Thoracic aorta (tissue), 2 donors: ENCODE data around the gene TEAD1. TPM values are rescaled to one million over a fixed set of nuclear protein-coding genes. Genes with fewer than 3 reads are reported as not detected.

ENCODE experiments used
- ATAC-seq: fragments of 150-250 bp; one replicate; pipeline ENCODE4 v1.8.0; 2017; ENCODE audit warnings: low read depth; ENCODE audit not compliant: insufficient number of reproducible peaks, low FRiP score
- DNase-seq: peaks from one replicate; pipeline ENCODE4 v3.0.0-alpha.2; 2020; ENCODE audit warnings: low spot score
- H3K27ac ChIP-seq, 2 donors: fragments of 200-600 bp; sonication (generic); 1 replicate in 1 of 2; 2 replicates in 1 of 2; pipeline ENCODE4 v1.5.1; 2016; ENCODE audit warnings: mild to moderate bottlenecking in 2 of 2, moderate library complexity in 2 of 2
- H3K27me3 ChIP-seq: fragments of 200-600 bp; sonication (generic); replicated peaks from 2 replicates; pipeline ENCODE4 v1.6.0; 2016; ENCODE audit warnings: mild to moderate bottlenecking; ENCODE audit not compliant: insufficient read depth
- H3K36me3 ChIP-seq: fragments of 200-600 bp; sonication (generic); one replicate; pipeline ENCODE4 v1.5.1; 2016
- H3K4me1 ChIP-seq, 2 donors: fragments of 200-600 bp; sonication (generic); 1 replicate in 1 of 2; 2 replicates in 1 of 2; pipeline versions ENCODE4 v1.5.1 to v1.6.0; 2016; ENCODE audit warnings: low read depth in 2 of 2, mild to moderate bottlenecking in 1 of 2; ENCODE audit not compliant: control insufficient read depth in 1 of 2
- H3K4me3 ChIP-seq: fragments of 200-600 bp; sonication (generic); 2 replicates; pipeline ENCODE4 v1.5.1; 2016; ENCODE audit warnings: mild to moderate bottlenecking
- H3K9me3 ChIP-seq: fragments of 200-600 bp; sonication (generic); 2 replicates; pipeline ENCODE4 v1.5.1; 2016
- total RNA-seq, 2 donors: library from RNA; depleted of rRNA; stranded (reverse); fragments of >200 nt; gene quantifications; one replicate each; pipeline versions ENCODE4 v1.1.0 to v1.2.3, GENCODE V29; 2016
- TF ChIP-seq, protein P1 (sequence below): fragments of 200-600 bp; sonication (generic); IDR thresholded peaks from one replicate; pipeline ENCODE4 v1.5.1; 2019; ENCODE audit warnings: antibody characterized with exemption

The TEAD1 gene
- total RNA-seq, 2 donors from 2014 or later = 57.3 to 164 TPM

DNA sequence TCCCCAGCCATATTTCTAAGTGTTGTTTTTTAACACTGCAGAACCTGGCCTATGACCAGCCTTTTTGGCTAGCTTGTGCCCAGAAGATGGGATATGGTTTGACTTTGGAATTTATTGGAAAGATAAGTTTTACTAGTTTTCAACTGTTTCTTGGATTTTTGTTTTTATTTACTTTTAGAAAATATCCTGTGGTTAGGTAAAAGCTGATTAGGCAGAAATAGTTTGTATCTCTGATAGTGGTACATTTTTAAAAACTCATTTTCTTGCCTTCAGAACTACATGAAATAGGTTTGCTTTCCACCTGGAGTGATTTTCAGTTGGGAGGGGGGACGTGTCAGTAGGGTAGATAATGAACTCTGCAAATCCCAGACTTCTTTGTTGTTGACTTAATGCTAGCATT is 243.6 kb downstream of the TEAD1 start:
- TF ChIP-seq, protein P1, sequence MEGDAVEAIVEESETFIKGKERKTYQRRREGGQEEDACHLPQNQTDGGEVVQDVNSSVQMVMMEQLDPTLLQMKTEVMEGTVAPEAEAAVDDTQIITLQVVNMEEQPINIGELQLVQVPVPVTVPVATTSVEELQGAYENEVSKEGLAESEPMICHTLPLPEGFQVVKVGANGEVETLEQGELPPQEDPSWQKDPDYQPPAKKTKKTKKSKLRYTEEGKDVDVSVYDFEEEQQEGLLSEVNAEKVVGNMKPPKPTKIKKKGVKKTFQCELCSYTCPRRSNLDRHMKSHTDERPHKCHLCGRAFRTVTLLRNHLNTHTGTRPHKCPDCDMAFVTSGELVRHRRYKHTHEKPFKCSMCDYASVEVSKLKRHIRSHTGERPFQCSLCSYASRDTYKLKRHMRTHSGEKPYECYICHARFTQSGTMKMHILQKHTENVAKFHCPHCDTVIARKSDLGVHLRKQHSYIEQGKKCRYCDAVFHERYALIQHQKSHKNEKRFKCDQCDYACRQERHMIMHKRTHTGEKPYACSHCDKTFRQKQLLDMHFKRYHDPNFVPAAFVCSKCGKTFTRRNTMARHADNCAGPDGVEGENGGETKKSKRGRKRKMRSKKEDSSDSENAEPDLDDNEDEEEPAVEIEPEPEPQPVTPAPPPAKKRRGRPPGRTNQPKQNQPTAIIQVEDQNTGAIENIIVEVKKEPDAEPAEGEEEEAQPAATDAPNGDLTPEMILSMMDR = no peak
- Histone ChIP-seq H3K9me3 (no peaks in the 10 kb centered on the region), H3K36me3 (no peaks in the 10 kb centered on the region), H3K4me1 (peaks cover 6 to 18% of the 10 kb centered on the region in 2 donors), H3K27ac (no peak overlapping the region), H3K4me3 (no peak overlapping the region), H3K27me3 (no peaks in the 10 kb centered on the region)
- no peak for ATAC-seq
- DNase-seq = no peak

DNA sequence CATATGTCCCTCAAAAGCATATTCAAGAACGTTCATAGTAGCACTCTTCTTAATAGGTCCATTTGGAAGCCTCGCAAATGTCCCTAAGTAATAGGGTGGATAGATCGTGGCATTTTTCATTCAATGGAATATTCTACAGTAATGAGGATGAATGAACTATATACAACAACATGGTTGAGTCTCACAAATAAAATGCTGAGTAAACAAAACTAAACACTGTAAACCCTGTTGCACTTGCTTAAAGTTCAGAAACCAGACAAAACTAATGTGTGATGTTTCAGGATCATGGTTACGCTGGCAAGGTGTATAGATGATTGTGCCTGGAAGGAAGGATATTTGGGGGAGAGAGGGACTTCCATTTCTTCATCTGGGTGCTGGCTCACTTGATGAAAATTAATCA is 244.4 kb downstream of the TEAD1 start:
- Histone ChIP-seq H3K27ac (no peak overlapping the region), H3K9me3 (no peaks in the 10 kb centered on the region), H3K27me3 (no peaks in the 10 kb centered on the region), H3K4me3 (no peak overlapping the region), H3K36me3 (no peaks in the 10 kb centered on the region), H3K4me1 (peaks cover 6 to 18% of the 10 kb centered on the region in 2 donors)
- TF ChIP-seq, protein P1 = no peak
- DNase-seq (no peak), ATAC-seq (no peak)

DNA sequence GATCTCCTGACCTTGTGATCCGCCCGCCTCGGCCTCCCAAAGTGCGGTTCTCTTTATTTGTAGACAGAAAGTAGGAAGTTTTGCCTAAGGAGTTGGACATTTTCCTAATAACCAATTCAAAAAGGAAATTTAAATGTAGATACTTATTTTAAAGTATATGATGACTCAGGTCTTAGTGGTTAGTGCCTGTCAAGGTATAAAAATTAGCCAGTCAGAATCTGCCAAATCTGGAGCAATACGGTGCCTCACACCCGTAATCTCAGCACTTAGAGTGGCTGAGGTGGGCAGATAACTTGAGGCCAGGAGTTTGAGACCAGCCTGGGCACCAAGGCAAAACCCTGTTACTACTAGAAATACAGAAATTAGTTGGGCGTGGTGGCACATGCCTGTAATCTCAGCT is 248.2 kb downstream of the TEAD1 start:
- no peak for ATAC-seq
- no peaks in the 10 kb centered on the region for H3K36me3 ChIP-seq
- H3K4me1 ChIP-seq = no peaks in the 10 kb centered on the region
- no peaks in the 10 kb centered on the region for H3K27me3 ChIP-seq
- H3K27ac ChIP-seq = no peak overlapping the region
- H3K4me3 ChIP-seq = no peak overlapping the region
- TF ChIP-seq, protein P1 = no peak
- DNase-seq = no peak
- no peaks in the 10 kb centered on the region for H3K9me3 ChIP-seq

DNA sequence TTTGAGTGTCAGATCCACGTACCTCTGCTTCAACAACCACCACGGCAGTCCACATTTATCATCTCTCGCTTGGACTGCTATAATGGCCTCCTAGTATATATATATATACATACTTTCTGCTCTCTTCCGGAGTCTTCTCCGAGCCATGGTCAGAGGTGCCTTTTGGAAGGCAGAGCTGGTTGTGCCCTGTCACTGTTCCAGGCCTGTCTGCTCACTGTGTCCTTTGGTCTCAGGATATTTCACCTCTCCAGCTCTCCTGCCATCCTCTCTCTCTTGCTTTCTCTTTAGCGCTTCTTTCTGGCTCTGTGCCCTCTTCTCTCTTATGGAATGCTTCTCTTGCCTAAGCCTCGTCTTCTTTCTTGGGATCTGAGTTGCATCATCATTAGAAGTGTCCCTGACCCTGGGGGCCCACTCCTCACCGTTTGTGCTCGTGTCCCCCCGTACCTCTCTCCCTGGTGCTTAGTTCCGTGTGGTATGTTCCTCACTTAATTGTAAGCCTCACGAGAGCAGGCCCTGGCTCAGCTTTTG is 248.8 kb downstream of the TEAD1 start:
- Histone ChIP-seq H3K27ac (no peak overlapping the region), H3K36me3 (no peaks in the 10 kb centered on the region), H3K4me3 (no peak overlapping the region), H3K9me3 (no peaks in the 10 kb centered on the region), H3K27me3 (no peaks in the 10 kb centered on the region), H3K4me1 (no peaks in the 10 kb centered on the region)
- ATAC-seq (no peak), DNase-seq (no peak)
- TF ChIP-seq, protein P1 = no peak

DNA sequence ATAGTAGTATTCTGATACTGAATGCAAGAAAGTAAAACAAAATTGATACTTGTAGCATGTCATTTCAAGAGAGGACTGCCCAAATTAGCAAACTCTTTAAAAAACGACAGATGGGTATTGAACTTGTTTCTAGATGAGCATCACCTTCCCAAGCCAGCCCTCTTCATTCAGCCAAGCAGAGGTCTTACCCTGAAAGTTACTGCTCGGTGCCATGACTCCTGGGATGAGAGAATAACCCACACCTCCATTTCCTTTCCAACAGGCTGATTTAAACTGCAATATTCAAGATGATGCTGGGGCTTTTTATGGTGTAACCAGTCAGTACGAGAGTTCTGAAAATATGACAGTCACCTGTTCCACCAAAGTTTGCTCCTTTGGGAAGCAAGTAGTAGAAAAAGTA is 250.4 kb downstream of the TEAD1 start:
- Histone ChIP-seq H3K27me3 (no peaks in the 10 kb centered on the region), H3K9me3 (no peaks in the 10 kb centered on the region), H3K27ac (no peak overlapping the region), H3K4me3 (no peak overlapping the region), H3K36me3 (no peaks in the 10 kb centered on the region), H3K4me1 (no peaks in the 10 kb centered on the region)
- ATAC-seq = no peak
- no peak for DNase-seq
- TF ChIP-seq, protein P1 = no peak
